SK-N-SH (cell line): ENCODE results near the gene BRINP3. TPM values are rescaled to one million over a fixed set of nuclear protein-coding genes. Genes with fewer than 3 reads are reported as not detected.
A peak's percentile ranks its signal among the peaks of the same experiment; 100 is the strongest.

Source experiments
- CTCF ChIA-PET: fragments of 300-600, 350-600 bp; formaldehyde crosslinking; extraction: SDS; loops from one replicate; lab custom pipeline; 2021; lab: Yijun Ruan, JAX
- POLR2A ChIA-PET: fragments of 350-600 bp; sonication (Branson Sonifier 250); formaldehyde crosslinking; extraction: SDS; loops from one replicate; lab custom pipeline; 2020; ENCODE audit warnings: antibody characterized with exemption, inconsistent platforms; lab: Yijun Ruan, JAX
- DNase-seq: peaks from one replicate; pipeline ENCODE4 v3.0.0; 2012
- H2AFZ ChIP-seq: fragments of 200-600 bp; sonication (generic); 2 replicates; pipeline ENCODE4 v1.8.1; 2016; ENCODE audit warnings: antibody characterized with exemption, mild to moderate bottlenecking, low read depth
- H3F3A ChIP-seq: fragments of 200-600 bp; sonication (generic); replicated peaks from 2 replicates; pipeline ENCODE3; 2016; ENCODE audit warnings: antibody characterized with exemption, mild to moderate bottlenecking; ENCODE audit not compliant: insufficient read depth
- H3K27ac ChIP-seq, 2 experiments: fragments of 200-500 bp in 1 of 2; fragments of 200-600 bp in 1 of 2; sonication (Bioruptor generic) in 1 of 2; sonication (generic), shearing (Covaris generic) in 1 of 2; 2 replicates each; pipeline versions ENCODE4 v1.5.1 to v1.6.1; 2014 to 2016; ENCODE audit warnings: low read depth in 2 of 2, inconsistent platforms in 1 of 2, low read length in 1 of 2, mild to moderate bottlenecking in 1 of 2, mixed read lengths in 1 of 2
- H3K27me3 ChIP-seq: fragments of 200-600 bp; sonication (generic), shearing (Covaris generic); 2 replicates; pipeline ENCODE4 v1.6.1; 2016; ENCODE audit warnings: mixed run types; ENCODE audit not compliant: insufficient read depth
- H3K36me3 ChIP-seq, 2 experiments: fragments of 200-500 bp in 1 of 2; fragments of 200-600 bp in 1 of 2; sonication (Bioruptor generic) in 1 of 2; sonication (generic) in 1 of 2; replicated peaks in 1 of 2; 2 replicates each; pipeline versions ENCODE3 to v1.5.1; 2014 to 2016; ENCODE audit warnings: low read length in 1 of 2, mild to moderate bottlenecking in 1 of 2; ENCODE audit not compliant: insufficient read depth in 2 of 2, control insufficient read depth in 1 of 2
- H3K4me1 ChIP-seq, 2 experiments: fragments of 200-500 bp in 1 of 2; fragments of 200-600 bp in 1 of 2; sonication (Bioruptor generic) in 1 of 2; sonication (generic), shearing (Covaris generic) in 1 of 2; 2 replicates each; pipeline versions ENCODE4 v1.5.1 to v1.6.1; 2014 to 2016; ENCODE audit warnings: low read depth in 1 of 2, low read length in 1 of 2, mixed run types in 1 of 2; ENCODE audit not compliant: insufficient read depth in 2 of 2, control insufficient read depth in 1 of 2
- H3K4me2 ChIP-seq: fragments of 200-600 bp; sonication (generic), shearing (Covaris generic); 2 replicates; pipeline ENCODE4 v1.6.1; 2017; ENCODE audit warnings: mixed run types
- H3K4me3 ChIP-seq, 2 experiments: fragments of 200-500 bp in 1 of 2; fragments of 200-600 bp in 1 of 2; sonication (Bioruptor generic) in 1 of 2; sonication (generic), shearing (Covaris generic) in 1 of 2; 2 replicates each; pipeline versions ENCODE4 v1.5.1 to v1.8.1; 2014 to 2016; ENCODE audit warnings: low read depth in 2 of 2, inconsistent platforms in 1 of 2, low read length in 1 of 2, mild to moderate bottlenecking in 1 of 2, mixed read lengths in 1 of 2, moderate library complexity in 1 of 2
- H3K79me2 ChIP-seq: fragments of 200-600 bp; sonication (generic); 2 replicates; pipeline ENCODE4 v1.8.1; 2017; ENCODE audit warnings: mild to moderate bottlenecking; ENCODE audit not compliant: insufficient read depth
- H3K9ac ChIP-seq: fragments of 200-600 bp; sonication (generic); 2 replicates; pipeline ENCODE4 v1.6.1; 2017; ENCODE audit warnings: mixed run types
- H3K9me2 ChIP-seq: fragments of 200-600 bp; sonication (generic); 2 replicates; pipeline ENCODE4 v1.6.1; 2017; ENCODE audit warnings: mixed run types
- H3K9me3 ChIP-seq: fragments of 200-600 bp; sonication (generic); 2 replicates; pipeline ENCODE4 v1.6.1; 2017; ENCODE audit warnings: mixed run types, mild to moderate bottlenecking, moderate library complexity
- H4K20me1 ChIP-seq: fragments of 200-600 bp; sonication (generic); 2 replicates; pipeline ENCODE4 v1.6.1; 2017; ENCODE audit warnings: mild to moderate bottlenecking, mixed run types; ENCODE audit not compliant: insufficient read depth
- CHD2 ChIP-seq: fragments of 150-350 bp; IDR thresholded peaks from 2 replicates; pipeline ENCODE4 v1.6.1; 2018; ENCODE audit warnings: low read length; ENCODE audit not compliant: partially characterized antibody
- CTCF ChIP-seq: fragments of 200-600 bp; sonication (generic); IDR thresholded peaks from 2 replicates; pipeline ENCODE4 v1.6.1; 2017; ENCODE audit warnings: antibody characterized with exemption, mild to moderate bottlenecking, moderate library complexity
- ELF1 ChIP-seq: IDR thresholded peaks from 2 replicates; pipeline ENCODE4 v1.4.0; 2012
- FOSL2 ChIP-seq: IDR thresholded peaks from 2 replicates; pipeline ENCODE4 v1.4.0; 2012; ENCODE audit warnings: low read depth, mild to moderate bottlenecking, moderate library complexity, borderline replicate concordance
- FOXJ3 ChIP-seq: sonication (generic); formaldehyde crosslinking; IDR thresholded peaks from 2 replicates; pipeline ENCODE4 v1.5.1; 2020; ENCODE audit warnings: mild to moderate bottlenecking, missing genetic modification reagents
- GABPA ChIP-seq: IDR thresholded peaks from 2 replicates; pipeline ENCODE4 v1.4.0; 2012; ENCODE audit warnings: low read depth, mild to moderate bottlenecking
- MXI1 ChIP-seq: IDR thresholded peaks from 2 replicates; pipeline ENCODE4 v1.6.1; 2012; ENCODE audit warnings: mild to moderate bottlenecking, low read depth, low read length, improper control_type of control experiment
- NFIC ChIP-seq: IDR thresholded peaks from 2 replicates; pipeline ENCODE4 v1.4.0; 2012; ENCODE audit warnings: borderline replicate concordance
- NRF1 ChIP-seq: IDR thresholded peaks from 2 replicates; pipeline ENCODE4 v1.6.1; 2012; ENCODE audit warnings: low read depth, mild to moderate bottlenecking, low read length
- POLR2AphosphoS5 ChIP-seq: IDR thresholded peaks from 2 replicates; pipeline ENCODE4 v1.6.1; 2012; ENCODE audit warnings: low read depth, low read length
- RAD21 ChIP-seq: IDR thresholded peaks from 2 replicates; pipeline ENCODE4 v1.6.1; 2012; ENCODE audit warnings: mild to moderate bottlenecking, low read length
- RCOR1 ChIP-seq: fragments of 150-350 bp; IDR thresholded peaks from 2 replicates; pipeline ENCODE4 v1.6.1; 2017; ENCODE audit warnings: antibody characterized with exemption, low read length
- RXRA ChIP-seq: IDR thresholded peaks from 2 replicates; pipeline ENCODE4 v1.4.0; 2012; ENCODE audit warnings: low read depth, mild to moderate bottlenecking, borderline replicate concordance
- TAF1 ChIP-seq: IDR thresholded peaks from 2 replicates; pipeline ENCODE4 v1.6.1; 2012; ENCODE audit warnings: low read depth, mild to moderate bottlenecking, low read length, moderate library complexity, borderline replicate concordance
- TEAD4 ChIP-seq: IDR thresholded peaks from 2 replicates; pipeline ENCODE4 v1.4.0; 2012; ENCODE audit warnings: mild to moderate bottlenecking, borderline replicate concordance; ENCODE audit not compliant: insufficient read depth
- YY1 ChIP-seq: IDR thresholded peaks from 2 replicates; pipeline ENCODE4 v1.4.0; 2012; ENCODE audit warnings: low read depth, mild to moderate bottlenecking
- WGBS: methylation state at CpG from one replicate; pipeline ENCODE4 v1.1.6; 2017; ENCODE audit warnings: low lambda C conversion rate; 5-methylcytosine and 5-hydroxymethylcytosine counted together
- polyA plus RNA-seq, 3 experiments: library from polyadenylated mRNA; depleted of rRNA; stranded (reverse); fragments of >200 nt; gene quantifications; 2 replicates each; pipeline ENCODE4 v1.2.3, GENCODE V29; 2012
- TF ChIP-seq, protein P1 (sequence below): fragments of 150-350 bp; IDR thresholded peaks from 2 replicates; pipeline ENCODE4 v1.6.1; 2016; ENCODE audit warnings: mild to moderate bottlenecking, low read depth, low read length
- TF ChIP-seq, protein P2 (sequence below): fragments of 150-350 bp; IDR thresholded peaks from 2 replicates; pipeline ENCODE4 v1.6.1; 2017; ENCODE audit warnings: antibody characterized with exemption, low read length, low read depth, borderline replicate concordance

Gene BRINP3
- polyA plus RNA-seq, 1 of the 3 experiments (the other 2 are of a cell fraction) = not detected

DNA sequence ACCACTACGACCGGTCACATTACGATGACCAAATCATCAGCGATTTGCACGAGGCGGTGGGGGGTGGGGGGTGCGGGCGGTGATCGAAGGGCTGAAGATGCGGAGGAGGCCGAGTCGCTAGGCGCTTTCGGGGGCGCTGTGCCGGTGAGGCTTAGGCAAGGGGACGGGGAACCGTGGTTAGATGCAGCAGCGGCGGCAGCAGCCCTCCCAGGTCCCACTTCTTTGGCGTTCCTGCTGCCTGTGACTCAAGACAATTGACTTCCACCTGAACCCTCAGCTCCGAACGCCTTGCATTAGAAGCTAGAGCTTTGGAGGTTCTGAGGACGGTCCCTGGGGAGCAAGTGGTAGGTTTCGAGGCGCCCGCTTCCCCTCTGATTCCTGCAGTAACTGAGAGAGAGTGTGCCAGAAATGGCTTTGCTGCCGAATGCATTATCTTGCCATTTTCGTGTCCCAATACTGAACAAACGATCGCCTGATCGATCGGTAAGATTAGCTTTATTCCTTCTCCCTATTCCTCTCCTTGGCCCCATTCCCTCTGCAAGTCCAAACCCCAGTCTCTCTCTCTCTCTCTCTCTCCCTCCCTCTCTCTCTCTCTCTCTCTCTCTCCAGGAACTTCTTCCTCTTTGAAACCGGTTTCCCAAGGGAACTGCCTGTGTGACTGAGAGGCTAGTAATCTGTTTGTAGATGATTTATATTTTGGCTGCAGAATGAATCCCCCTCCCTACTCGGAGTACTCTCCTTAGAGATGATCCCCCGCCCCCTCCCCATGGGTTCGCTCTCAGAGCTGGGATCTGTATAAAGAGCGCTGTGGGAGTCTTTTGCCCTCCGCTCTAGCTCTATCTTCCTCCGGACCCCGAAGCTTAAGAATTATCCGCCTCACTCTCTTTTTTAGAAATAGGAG, 735 bp upstream of the BRINP3 start:
- Histone ChIP-seq H3K4me2 (peak overlapping the region; percentile 74), H3K79me2 (no peaks in the 10 kb centered on the region), H4K20me1 (no peaks in the 10 kb centered on the region), H3F3A (peaks cover 4% of the 10 kb centered on the region), H3K27me3 (no peaks in the 10 kb centered on the region), H3K36me3 (no peaks in the 10 kb centered on the region), H2AFZ (peak overlapping the region; percentile 91), H3K4me1 (peaks cover 0 to 6% of the 10 kb centered on the region in 2 experiments; a peak in 2 of 4 replicates), H3K9ac (no peak overlapping the region; the same call in 1 of the 2 replicates), H3K4me3 (peak overlapping the region; percentile 56 to 72), H3K27ac (0 out of 4 replicates have a peak overlapping the region, but pooled peaks of 1 of the 2 experiments have one; percentile 1), H3K9me3 (no peaks in the 10 kb centered on the region), H3K9me2 (no peaks in the 10 kb centered on the region)
- POLR2A ChIA-PET = no interaction called here
- peak; percentile 43 for DNase-seq
- WGBS = 3% methylated on average over 37 of the region's 42 CpGs
- TF ChIP-seq GABPA (no peak), NRF1 (no peak), TAF1 (no peak), NFIC (peak; percentile 12; the same call in 1 of the 2 replicates), RAD21 (no peak), ELF1 (no peak), RXRA (no peak), TEAD4 (no peak), POLR2AphosphoS5 (no peak), CTCF (peak; percentile 27), CHD2 (no peak)
- TF ChIP-seq, protein P1, sequence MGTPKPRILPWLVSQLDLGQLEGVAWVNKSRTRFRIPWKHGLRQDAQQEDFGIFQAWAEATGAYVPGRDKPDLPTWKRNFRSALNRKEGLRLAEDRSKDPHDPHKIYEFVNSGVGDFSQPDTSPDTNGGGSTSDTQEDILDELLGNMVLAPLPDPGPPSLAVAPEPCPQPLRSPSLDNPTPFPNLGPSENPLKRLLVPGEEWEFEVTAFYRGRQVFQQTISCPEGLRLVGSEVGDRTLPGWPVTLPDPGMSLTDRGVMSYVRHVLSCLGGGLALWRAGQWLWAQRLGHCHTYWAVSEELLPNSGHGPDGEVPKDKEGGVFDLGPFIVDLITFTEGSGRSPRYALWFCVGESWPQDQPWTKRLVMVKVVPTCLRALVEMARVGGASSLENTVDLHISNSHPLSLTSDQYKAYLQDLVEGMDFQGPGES = no peak
- CTCF ChIA-PET = interaction anchor here (1.2 kb wide), 1 partner anchor 10 kb away, joined by 3 read pairs; no protein-coding TSS in a partner anchor

DNA sequence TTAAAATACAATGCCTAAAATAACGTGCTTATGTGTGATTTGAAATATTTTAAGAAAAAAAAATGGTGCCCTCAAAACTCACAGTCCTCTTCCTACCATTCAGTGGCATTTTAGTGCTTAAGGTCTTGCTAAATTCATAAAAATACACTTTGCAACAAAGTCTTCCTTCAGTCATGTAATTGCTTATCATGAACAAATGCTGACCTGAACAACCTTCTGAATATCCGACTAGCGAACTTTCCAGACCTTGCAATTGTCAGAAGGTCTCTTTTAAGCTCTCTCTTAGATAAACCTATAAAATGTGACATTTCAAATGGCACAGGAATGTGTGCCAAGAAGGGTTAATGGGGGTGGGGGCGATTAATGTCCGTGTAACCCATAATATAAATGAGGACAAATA, 858 bp downstream of the BRINP3 start:
- no peak overlapping the region for H3K9ac ChIP-seq
- POLR2A ChIA-PET = no interaction called here
- no peaks in the 10 kb centered on the region for H3K27me3 ChIP-seq
- H3F3A ChIP-seq = peaks cover 4% of the 10 kb centered on the region
- no peaks in the 10 kb centered on the region for H4K20me1 ChIP-seq
- H3K4me1 ChIP-seq = peaks cover 0 to 6% of the 10 kb centered on the region in 2 experiments; a peak in 2 of 4 replicates
- H3K4me2 ChIP-seq = no peak overlapping the region
- H3K9me2 ChIP-seq = no peaks in the 10 kb centered on the region
- H3K9me3 ChIP-seq = no peaks in the 10 kb centered on the region
- no peak overlapping the region for H3K27ac ChIP-seq
- TF ChIP-seq RAD21 (no peak), CTCF (no peak), MXI1 (no peak), YY1 (no peak), FOXJ3 (no peak), FOSL2 (no peak), RCOR1 (no peak)
- TF ChIP-seq, protein P2, sequence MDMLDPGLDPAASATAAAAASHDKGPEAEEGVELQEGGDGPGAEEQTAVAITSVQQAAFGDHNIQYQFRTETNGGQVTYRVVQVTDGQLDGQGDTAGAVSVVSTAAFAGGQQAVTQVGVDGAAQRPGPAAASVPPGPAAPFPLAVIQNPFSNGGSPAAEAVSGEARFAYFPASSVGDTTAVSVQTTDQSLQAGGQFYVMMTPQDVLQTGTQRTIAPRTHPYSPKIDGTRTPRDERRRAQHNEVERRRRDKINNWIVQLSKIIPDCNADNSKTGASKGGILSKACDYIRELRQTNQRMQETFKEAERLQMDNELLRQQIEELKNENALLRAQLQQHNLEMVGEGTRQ = no peak
- TF ChIP-seq, all 33 proteins: peak for 0
- Histone ChIP-seq H3K36me3 (no peaks in the 10 kb centered on the region), H3K79me2 (no peaks in the 10 kb centered on the region), H2AFZ (no peak overlapping the region), H3K4me3 (no peak overlapping the region)
- CTCF ChIA-PET = no interaction called here
- DNase-seq = no peak
- 56% methylated on average over 5 of the region's 5 CpGs for WGBS
